Measurements from ENCODE around the gene MIEF2. TPM values are rescaled to one million over a fixed set of nuclear protein-coding genes. Genes with fewer than 3 reads are reported as not detected.

MIEF2 gene
- total RNA-seq, 4 donors from 2014 or later = 19.3 to 45.2 (median 34.3) TPM

GRCh38 chr17:18252160-18252559 is 8.3 kb upstream of the MIEF2 start:
- no peak overlapping the region for H3K27ac ChIP-seq
- ATAC-seq (no peak), DNase-seq (no peak)
- peaks cover 25% of the 10 kb centered on the region in 2 donors for H3K4me1 ChIP-seq
- no peak overlapping the region for H3K4me3 ChIP-seq
- H3K27me3 ChIP-seq = no peaks in the 10 kb centered on the region
- in situ Hi-C loops (cut with MboI; ENCODE audit: low sequenced_read_pairs in 4 of 4) (no loop called here), intact Hi-C loops (cut with DNase I; ENCODE audit: low total_unique reads) (no loop called here)
- no peak for TF ChIP-seq POLR2A (IDR thresholded peaks at IDR 0.05)
- TF ChIP-seq, protein P1, sequence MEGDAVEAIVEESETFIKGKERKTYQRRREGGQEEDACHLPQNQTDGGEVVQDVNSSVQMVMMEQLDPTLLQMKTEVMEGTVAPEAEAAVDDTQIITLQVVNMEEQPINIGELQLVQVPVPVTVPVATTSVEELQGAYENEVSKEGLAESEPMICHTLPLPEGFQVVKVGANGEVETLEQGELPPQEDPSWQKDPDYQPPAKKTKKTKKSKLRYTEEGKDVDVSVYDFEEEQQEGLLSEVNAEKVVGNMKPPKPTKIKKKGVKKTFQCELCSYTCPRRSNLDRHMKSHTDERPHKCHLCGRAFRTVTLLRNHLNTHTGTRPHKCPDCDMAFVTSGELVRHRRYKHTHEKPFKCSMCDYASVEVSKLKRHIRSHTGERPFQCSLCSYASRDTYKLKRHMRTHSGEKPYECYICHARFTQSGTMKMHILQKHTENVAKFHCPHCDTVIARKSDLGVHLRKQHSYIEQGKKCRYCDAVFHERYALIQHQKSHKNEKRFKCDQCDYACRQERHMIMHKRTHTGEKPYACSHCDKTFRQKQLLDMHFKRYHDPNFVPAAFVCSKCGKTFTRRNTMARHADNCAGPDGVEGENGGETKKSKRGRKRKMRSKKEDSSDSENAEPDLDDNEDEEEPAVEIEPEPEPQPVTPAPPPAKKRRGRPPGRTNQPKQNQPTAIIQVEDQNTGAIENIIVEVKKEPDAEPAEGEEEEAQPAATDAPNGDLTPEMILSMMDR (IDR thresholded peaks at IDR 0.05 in 4 of 5, conservative IDR thresholded peaks at IDR 0.05 in 1 of 5) = no peak
- peaks cover 0 to 95% of the 10 kb centered on the region in 2 donors for H3K36me3 ChIP-seq
- no peaks in the 10 kb centered on the region for H3K9me3 ChIP-seq

DNA sequence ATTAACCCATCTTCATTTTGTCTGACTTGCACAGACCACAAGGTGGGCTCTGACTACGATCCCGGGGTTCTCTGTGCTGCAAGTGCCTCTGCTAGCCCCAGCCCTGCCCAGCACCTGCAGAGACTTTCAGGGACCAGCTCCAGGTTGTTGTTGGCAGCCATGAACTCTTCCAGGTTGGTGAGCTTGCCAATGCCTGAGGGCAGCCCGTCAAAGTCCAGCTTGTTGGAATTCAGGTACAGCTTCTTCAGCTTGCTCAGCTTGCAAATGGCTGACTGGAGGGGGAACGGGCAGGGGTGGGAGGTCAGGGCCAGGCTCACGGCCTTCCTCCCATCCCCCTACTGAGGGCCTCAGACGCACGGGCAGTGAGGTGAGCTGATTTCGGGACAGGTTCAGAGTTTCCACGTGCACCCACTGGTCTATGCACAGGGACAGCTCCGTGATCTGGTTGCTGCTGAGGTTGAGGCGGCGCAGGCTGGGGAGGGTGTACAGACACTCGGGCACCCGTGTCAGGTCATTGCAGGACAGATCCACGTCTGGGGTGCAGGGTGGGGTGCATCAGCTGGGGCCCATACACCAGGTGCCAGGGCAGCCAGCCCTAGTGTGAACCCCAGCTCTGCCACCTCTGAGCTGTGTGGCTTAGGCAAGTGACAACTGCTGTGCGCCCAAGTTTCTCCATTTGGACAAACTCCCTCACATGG is 7.1 kb upstream of the MIEF2 start:
- no peaks in the 10 kb centered on the region for H3K9me3 ChIP-seq
- ATAC-seq (no peak), DNase-seq (no peak)
- no peaks in the 10 kb centered on the region for H3K27me3 ChIP-seq
- H3K4me3 ChIP-seq = no peak overlapping the region
- in situ Hi-C loops (cut with MboI; ENCODE audit: low sequenced_read_pairs in 4 of 4) (no loop called here), intact Hi-C loops (cut with DNase I; ENCODE audit: low total_unique reads) (no loop called here)
- no peak overlapping the region for H3K27ac ChIP-seq
- TF ChIP-seq, protein P1 (IDR thresholded peaks at IDR 0.05 in 4 of 5, conservative IDR thresholded peaks at IDR 0.05 in 1 of 5) = no peak
- no peak for TF ChIP-seq POLR2A (IDR thresholded peaks at IDR 0.05)
- H3K36me3 ChIP-seq = peaks cover 0 to 84% of the 10 kb centered on the region in 2 donors
- H3K4me1 ChIP-seq = peaks cover 23 to 24% of the 10 kb centered on the region in 2 donors

GRCh38 chr17:18253947-18254821 is 6.3 kb upstream of the MIEF2 start:
- H3K27ac ChIP-seq = peak overlapping the region in 2 of 4 donors; percentile 98 to 99
- DNase-seq (no peak), ATAC-seq (no peak)
- in situ Hi-C loops (cut with MboI; ENCODE audit: low sequenced_read_pairs in 4 of 4) (no loop called here), intact Hi-C loops (cut with DNase I; ENCODE audit: low total_unique reads) (no loop called here)
- no peak overlapping the region for H3K4me3 ChIP-seq
- no peak for TF ChIP-seq POLR2A (IDR thresholded peaks at IDR 0.05)
- TF ChIP-seq, protein P1 (IDR thresholded peaks at IDR 0.05 in 4 of 5, conservative IDR thresholded peaks at IDR 0.05 in 1 of 5) = no peak
- H3K27me3 ChIP-seq = no peaks in the 10 kb centered on the region
- peaks cover 28 to 29% of the 10 kb centered on the region in 2 donors for H3K4me1 ChIP-seq
- peaks cover 0 to 75% of the 10 kb centered on the region in 2 donors for H3K36me3 ChIP-seq
- H3K9me3 ChIP-seq = no peaks in the 10 kb centered on the region

DNA sequence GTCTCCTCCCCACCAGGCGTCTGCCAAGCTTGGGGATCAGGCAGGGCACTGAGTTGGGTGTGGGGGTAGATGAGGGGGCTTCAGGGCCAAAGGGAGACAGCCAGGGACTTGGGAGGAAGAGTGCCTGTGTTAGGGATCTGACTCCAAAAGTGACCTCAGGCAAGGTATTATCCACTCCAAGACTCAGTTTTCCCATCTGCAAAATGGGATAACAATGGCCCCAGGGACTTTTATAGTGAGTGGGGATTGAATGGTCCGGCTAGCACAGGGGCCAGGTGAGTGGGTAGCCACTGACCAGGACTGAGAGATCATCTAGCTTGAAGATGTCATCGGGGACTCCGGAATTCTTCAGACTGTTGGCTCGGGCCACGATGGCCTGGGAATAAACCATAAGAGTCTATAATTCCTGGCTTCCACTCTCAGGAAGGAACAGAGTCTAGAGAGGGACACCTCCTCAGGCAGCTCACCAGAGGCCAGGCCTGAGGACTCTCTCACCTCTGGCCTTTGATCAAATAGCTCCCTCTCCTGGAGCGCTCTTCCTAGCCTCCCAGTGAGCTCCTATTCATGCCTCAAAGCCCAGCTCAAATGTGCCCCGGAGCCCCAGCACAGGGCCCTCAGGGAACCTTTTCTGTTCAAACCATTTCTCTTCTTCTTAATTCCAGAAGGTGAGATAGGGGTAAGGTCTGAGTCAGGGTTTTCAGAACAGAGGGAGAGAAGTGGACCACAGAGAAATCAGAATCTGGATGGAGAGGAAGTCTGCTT is 5.4 kb upstream of the MIEF2 start:
- ATAC-seq (no peak), DNase-seq (no peak)
- Histone ChIP-seq H3K36me3 (peaks cover 0 to 69% of the 10 kb centered on the region in 2 donors), H3K4me3 (no peak overlapping the region), H3K27me3 (no peaks in the 10 kb centered on the region), H3K4me1 (peaks cover 36 to 37% of the 10 kb centered on the region in 2 donors), H3K9me3 (no peaks in the 10 kb centered on the region), H3K27ac (peak overlapping the region in 3 of 4 donors; percentile 98 to 100 (median 99))
- intact Hi-C loops (cut with DNase I; ENCODE audit: low total_unique reads) (no loop called here), in situ Hi-C loops (cut with MboI; ENCODE audit: low sequenced_read_pairs in 4 of 4) (no loop called here)
- TF ChIP-seq, protein P1 (IDR thresholded peaks at IDR 0.05 in 4 of 5, conservative IDR thresholded peaks at IDR 0.05 in 1 of 5) = no peak
- no peak for TF ChIP-seq POLR2A (IDR thresholded peaks at IDR 0.05)

Data from gastrocnemius medialis (tissue), 4 donors.